ENCODE measurements around the gene TMEM242. TPM values are rescaled to one million over a fixed set of nuclear protein-coding genes. Genes with fewer than 3 reads are reported as not detected.

The TMEM242 gene
- total and polyA plus RNA-seq, 2 of the 4 experiments (the other 2 are of a cell fraction), result 2.3 to 4.6 TPM

DNA sequence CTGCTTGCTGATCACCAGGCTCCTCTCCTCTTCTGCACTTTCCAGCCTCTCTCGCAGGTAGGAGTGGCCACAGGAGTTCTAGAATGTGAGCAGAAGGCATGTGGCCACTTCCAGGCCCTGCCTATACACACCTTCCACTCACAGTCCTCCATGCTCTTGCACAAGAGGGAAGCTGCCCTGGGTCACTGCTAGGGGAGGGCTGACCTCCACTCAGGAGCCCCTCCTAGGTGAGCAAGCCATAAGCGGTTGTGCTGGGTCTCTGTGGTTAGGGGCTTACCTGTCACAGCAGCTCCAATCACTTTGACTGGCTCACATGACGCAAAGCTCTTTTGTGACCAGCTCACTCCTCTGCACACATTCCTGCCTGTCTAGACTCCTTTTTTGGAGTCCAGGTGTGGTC lies 68.2 kb downstream of the TMEM242 start:
- no peak overlapping the region for H2BK5ac ChIP-seq (ENCODE audit: low read depth, low read length, poor library complexity, severe bottlenecking)
- H3K9me3 ChIP-seq (ENCODE audit: control insufficient read depth, insufficient read depth, low read length), result no peaks in the 10 kb centered on the region
- no peak overlapping the region for H3K4ac ChIP-seq (ENCODE audit: low read depth, low read length)
- H3K79me1 ChIP-seq (ENCODE audit: low read depth in 1 of 2, low read length in 2 of 2), result no peaks in the 10 kb centered on the region
- no peak overlapping the region for H2AFZ ChIP-seq (replicated peaks; ENCODE audit: low read length, poor library complexity)
- H3K9me1 ChIP-seq (ENCODE audit: insufficient read depth, low read length), result no peaks in the 10 kb centered on the region
- H2BK20ac ChIP-seq (ENCODE audit: low read depth, low read length), result no peak overlapping the region
- H3K4me1 ChIP-seq (ENCODE audit: control insufficient read depth, insufficient read depth, low read length), result no peaks in the 10 kb centered on the region
- no peak overlapping the region for H3K56ac ChIP-seq (ENCODE audit: extremely low read depth, insufficient read depth, low read length)
- H3K18ac ChIP-seq (ENCODE audit: low read depth, low read length), result no peak overlapping the region
- H3K27ac ChIP-seq (ENCODE audit: insufficient read depth, low read length), result no peak overlapping the region
- H2AK9ac ChIP-seq (replicated peaks; ENCODE audit: low read depth, low read length, poor library complexity), result no peak overlapping the region
- no peak overlapping the region for H3K4me2 ChIP-seq (ENCODE audit: low read depth, low read length)
- no peaks in the 10 kb centered on the region for H4K20me1 ChIP-seq (ENCODE audit: insufficient read depth, low read length)
- H3K9ac ChIP-seq (ENCODE audit: low read depth, low read length), result no peak overlapping the region
- in situ Hi-C loops (cut with MboI; ENCODE audit: low sequenced_read_pairs) (no loop called here), dilution Hi-C loops (cut with HindIII; ENCODE audit: low sequenced_read_pairs, unreplicated experiment) (no loop called here), intact Hi-C loops (cut with micrococcal nuclease) (no loop called here)
- TF ChIP-seq MXI1 (IDR thresholded peaks at IDR 0.05; ENCODE audit: borderline replicate concordance, low read depth, low read length), result no peak
- TF ChIP-seq MAZ (IDR thresholded peaks at IDR 0.05; ENCODE audit: borderline replicate concordance, low read depth, low read length), result no peak
- TF ChIP-seq RAD21 (IDR thresholded peaks at IDR 0.05; ENCODE audit: low read length), result no peak
- TF ChIP-seq SMC3 (IDR thresholded peaks at IDR 0.05; ENCODE audit: low read depth, low read length), result no peak
- TF ChIP-seq CEBPB (IDR thresholded peaks at IDR 0.05; ENCODE audit: low read depth, low read length), result no peak
- no peak for TF ChIP-seq FOS (IDR thresholded peaks at IDR 0.05; ENCODE audit: low read depth, low read length)
- TF ChIP-seq, protein P1, sequence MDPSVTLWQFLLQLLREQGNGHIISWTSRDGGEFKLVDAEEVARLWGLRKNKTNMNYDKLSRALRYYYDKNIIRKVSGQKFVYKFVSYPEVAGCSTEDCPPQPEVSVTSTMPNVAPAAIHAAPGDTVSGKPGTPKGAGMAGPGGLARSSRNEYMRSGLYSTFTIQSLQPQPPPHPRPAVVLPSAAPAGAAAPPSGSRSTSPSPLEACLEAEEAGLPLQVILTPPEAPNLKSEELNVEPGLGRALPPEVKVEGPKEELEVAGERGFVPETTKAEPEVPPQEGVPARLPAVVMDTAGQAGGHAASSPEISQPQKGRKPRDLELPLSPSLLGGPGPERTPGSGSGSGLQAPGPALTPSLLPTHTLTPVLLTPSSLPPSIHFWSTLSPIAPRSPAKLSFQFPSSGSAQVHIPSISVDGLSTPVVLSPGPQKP (IDR thresholded peaks at IDR 0.05; ENCODE audit: borderline replicate concordance, low read depth, low read length), result no peak
- TF ChIP-seq POLR2A (IDR thresholded peaks at IDR 0.05; ENCODE audit: low read depth, low read length), result no peak
- TF ChIP-seq, protein P2, sequence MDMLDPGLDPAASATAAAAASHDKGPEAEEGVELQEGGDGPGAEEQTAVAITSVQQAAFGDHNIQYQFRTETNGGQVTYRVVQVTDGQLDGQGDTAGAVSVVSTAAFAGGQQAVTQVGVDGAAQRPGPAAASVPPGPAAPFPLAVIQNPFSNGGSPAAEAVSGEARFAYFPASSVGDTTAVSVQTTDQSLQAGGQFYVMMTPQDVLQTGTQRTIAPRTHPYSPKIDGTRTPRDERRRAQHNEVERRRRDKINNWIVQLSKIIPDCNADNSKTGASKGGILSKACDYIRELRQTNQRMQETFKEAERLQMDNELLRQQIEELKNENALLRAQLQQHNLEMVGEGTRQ (IDR thresholded peaks at IDR 0.05; ENCODE audit: low read depth, low read length), result no peak
- no peak for TF ChIP-seq BHLHE40 (IDR thresholded peaks at IDR 0.05; ENCODE audit: low read depth, low read length)
- no peak for TF ChIP-seq NFE2L2 (IDR thresholded peaks at IDR 0.05; ENCODE audit: low read depth, low read length)
- TF ChIP-seq MAFK (IDR thresholded peaks at IDR 0.05; ENCODE audit: low read depth, low read length), result no peak
- no peak for TF ChIP-seq RFX5 (IDR thresholded peaks at IDR 0.05; ENCODE audit: low read depth, low read length)
- H3K36me3 ChIP-seq (ENCODE audit: control insufficient read depth, insufficient read depth, low read length), result no peaks in the 10 kb centered on the region
- ChIA-PET CTCF (no interaction called here), POLR2A (ENCODE audit: unreplicated experiment) (interaction anchor here (0.6 kb wide), 1 partner anchor 401 kb away, joined by 17 read pairs; no protein-coding TSS in a partner anchor)
- H4K5ac ChIP-seq (ENCODE audit: low read depth, low read length), result no peak overlapping the region
- H4K91ac ChIP-seq (ENCODE audit: insufficient read depth, low read depth, low read length), result no peak overlapping the region
- H2AK5ac ChIP-seq (ENCODE audit: low read depth, low read length), result no peak overlapping the region
- no TSS peak for BruUV-seq (replicated peaks)
- no peak overlapping the region for H3K14ac ChIP-seq (replicated peaks; ENCODE audit: low read depth, low read length)
- H4K8ac ChIP-seq (ENCODE audit: low read depth in 2 of 2, low read length in 2 of 2), result no peak overlapping the region
- H2BK15ac ChIP-seq (ENCODE audit: low read depth, low read length), result no peak overlapping the region
- WGBS, 2 experiments (ENCODE audit: extremely low coverage in 2 of 2, insufficient read length in 1 of 2), result no CpG with 5 or more reads among the region's 3 CpGs
- no peak overlapping the region for H3K4me3 ChIP-seq (ENCODE audit: insufficient read depth, low read depth, low read length)
- no peak overlapping the region for H2BK120ac ChIP-seq (ENCODE audit: low read depth, low read length)
- DNase-seq, result no peak
- no peak for ATAC-seq (ENCODE audit: low read depth)
- peaks cover 46% of the 10 kb centered on the region for H3K27me3 ChIP-seq (ENCODE audit: control insufficient read depth, insufficient read depth, low read length)
- no peak overlapping the region for H3K23ac ChIP-seq (ENCODE audit: low read depth, low read length)
